Stimulated activated CD8-positive, alpha-beta memory T cell treated with anti-CD3 and anti-CD28 coated beads, Interleukin-7, amount 100 ng/mL, for 1 hour (primary cell): ENCODE measurements around the gene GSG1L.
"Not testable (repeated sequence)": the region's sequence is repeated elsewhere in the genome, so short reads cannot be mapped to it uniquely, and the experiment has no call there.

Experiments
- DNase-seq, 2 donors: peaks; one replicate each; pipeline ENCODE4 v3.0.0-alpha.2; 2020; ENCODE audit warnings: low read depth in 2 of 2

The GSG1L gene

GRCh38 chr16:27756206-27756970 lies 307.1 kb downstream of the GSG1L start:
- DNase-seq, result no peak

GRCh38 chr16:27754788-27755690 lies 308.5 kb downstream of the GSG1L start:
- no peak for DNase-seq

DNA sequence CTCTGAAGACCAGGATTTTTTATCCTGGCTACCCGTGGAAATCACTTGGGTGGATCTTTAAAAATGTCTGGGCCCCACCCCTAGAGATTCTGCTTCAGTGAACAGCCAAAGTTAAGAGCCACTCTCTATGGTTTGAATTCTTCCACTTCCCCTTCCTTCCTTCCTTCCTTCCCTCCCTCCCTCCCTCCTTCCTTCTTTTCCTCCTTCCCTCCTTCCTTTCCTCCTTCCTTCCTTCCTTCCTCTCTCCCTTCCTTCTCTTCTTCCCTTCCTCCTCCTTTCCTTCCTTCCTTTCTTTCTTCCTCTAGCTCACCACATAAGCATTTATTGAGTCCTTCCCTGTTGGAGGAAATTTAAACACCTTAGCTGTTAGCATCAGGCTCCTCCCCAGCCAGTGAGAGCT lies 310.0 kb downstream of the GSG1L start:
- DNase-seq, result no peak

DNA sequence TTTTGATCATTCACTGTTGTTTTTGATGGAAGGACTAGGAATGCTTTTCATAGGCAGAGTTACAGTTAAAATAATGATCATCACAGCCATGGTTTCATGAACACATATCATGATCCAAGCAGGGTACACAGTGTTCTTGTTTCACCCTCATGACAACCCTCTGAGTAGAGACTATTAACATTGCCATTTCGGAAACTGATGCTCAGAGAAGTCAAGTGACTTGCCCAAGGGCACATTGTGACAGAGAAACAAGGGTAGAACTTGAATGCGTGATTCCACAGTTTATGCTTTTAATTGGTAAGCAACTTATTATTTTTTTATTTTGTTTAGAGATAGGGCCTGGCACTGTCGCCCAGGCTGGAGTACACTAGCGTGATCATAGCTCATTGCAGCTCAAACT lies 311.3 kb downstream of the GSG1L start:
- no peak for DNase-seq

- DNase-seq, result no peak
Observed at GRCh38 chr16:27751676-27752075, 311.8 kb downstream of the GSG1L start.

DNA sequence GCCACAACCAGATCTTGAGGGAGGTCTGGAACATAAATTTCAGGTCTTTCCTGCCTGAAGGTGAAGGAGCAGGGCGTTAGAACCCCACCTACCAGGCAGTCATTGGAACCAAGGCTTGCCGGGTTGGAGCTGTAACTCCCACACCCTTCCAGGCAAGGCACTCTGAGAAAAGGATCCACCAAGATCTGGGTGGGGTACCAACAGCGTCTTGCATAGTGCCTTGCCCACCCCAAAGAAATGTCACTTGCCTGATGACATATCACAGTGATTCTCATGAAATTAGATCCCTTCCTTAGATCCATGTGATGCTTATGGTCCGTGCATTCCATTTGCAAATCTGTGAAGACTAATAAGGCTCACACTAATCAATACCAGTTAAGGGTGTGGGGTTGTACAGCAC lies 312.3 kb downstream of the GSG1L start:
- DNase-seq, result no peak

- no peak for DNase-seq
Observed at GRCh38 chr16:27749946-27750345, 313.6 kb downstream of the GSG1L start.

DNA sequence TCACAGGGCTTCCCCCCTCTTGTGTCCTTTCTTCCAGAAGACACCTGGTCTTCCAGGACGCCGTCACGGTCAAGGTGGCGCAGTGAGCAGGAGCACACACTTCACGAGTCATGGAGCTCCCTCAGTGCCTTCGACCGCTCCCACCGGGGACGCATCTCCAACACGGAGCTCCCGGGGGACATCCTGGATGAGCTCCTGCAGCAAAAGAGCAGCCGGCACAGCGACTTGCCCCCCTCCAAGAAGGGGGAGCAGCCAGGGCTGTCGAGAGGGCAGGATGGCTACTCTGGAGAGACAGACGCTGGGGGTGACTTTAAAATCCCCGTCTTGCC lies 314.0 kb downstream of the GSG1L start:
- DNase-seq, result no peak

DNA sequence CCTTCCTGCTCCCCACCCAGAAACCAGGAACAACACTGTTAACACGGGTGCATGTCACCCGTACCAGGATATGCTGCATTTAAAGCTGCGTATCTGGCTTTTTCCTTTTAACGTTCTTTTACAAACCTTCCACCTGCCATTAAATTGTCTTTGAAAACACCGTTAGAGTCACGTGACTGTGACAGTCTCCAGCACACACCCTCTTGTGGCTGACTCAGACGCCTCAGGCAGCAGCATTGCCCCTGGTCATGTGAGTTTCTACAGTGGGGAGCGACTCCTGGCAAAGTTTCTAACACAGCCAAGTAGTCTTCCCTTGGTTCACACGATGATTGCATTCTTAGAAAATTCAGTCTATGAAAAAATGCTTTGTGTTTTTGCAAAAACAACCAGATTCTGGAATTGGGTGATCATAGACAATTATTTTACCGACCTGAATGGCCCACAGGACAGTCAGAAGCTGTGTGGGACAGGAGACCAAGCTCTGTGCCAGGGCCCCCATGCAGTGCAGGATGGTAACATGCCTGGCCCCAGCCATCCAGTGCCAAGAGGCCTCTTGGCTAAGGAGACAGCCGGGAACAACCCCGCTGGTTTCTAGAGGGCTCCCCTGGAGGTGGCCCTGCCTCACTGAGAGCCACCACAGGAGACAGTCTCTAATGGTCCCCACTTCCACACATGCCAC lies 314.5 kb downstream of the GSG1L start:
- no peak for DNase-seq

DNA sequence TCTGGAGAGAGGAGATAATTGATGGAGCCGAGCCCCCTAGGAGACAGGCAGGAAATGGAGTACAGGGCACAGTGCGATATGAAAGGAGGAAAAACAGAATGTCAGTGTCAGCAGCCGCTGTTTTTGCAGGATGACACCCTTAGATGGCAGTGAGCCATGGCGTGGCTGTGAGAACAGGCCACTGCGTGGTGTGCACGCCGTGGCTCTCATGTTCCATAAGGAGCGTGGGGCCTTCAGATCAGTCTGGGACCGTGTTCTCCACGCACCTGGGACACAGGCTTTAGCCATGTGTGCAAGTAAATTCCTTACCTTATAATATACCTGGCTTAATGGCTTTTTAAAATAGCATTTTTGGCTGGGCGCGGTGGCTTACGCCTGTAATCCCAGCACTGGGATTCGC lies 315.6 kb downstream of the GSG1L start:
- no peak for DNase-seq

GRCh38 chr16:27746076-27746855 lies 317.2 kb downstream of the GSG1L start:
- DNase-seq, result no peak

DNA sequence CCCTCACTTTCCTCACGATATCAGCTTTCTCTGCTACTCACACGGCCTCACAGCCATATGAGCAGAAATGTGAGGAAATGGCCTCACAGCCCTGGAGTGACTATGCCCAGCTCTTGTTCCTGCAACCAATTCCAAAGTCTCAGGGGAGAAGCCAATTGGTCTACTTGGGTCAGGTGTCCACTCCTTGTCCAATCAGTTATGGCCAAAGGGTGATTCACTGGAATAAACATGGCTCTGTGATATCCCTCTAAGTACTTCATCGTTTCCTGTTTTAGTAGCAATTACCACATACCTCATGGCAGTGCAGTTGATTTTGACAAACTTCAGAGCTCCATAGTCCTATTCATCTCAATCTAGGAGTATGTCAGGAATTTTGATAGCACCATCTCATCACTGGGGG lies 318.2 kb downstream of the GSG1L start:
- DNase-seq, result no peak

DNA sequence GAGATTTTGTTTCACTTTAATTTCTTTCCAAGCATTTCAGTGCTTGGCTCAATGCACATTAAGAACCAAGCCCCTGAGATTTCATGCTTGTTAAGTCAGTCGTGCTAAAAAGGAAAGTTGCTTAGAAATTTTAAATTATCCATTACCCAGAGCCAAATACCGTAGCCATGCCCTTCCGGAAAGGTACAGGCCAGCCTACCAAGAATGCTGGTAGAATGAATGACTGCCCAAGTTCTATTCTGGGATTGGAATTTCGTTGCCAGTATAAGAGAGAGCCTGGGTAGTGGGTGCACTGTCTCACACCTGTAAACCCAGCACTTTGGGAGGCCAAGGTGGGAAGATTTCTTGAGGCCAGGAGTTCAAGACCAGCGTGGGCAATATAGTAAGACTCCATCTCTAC lies 319.6 kb downstream of the GSG1L start:
- DNase-seq, result no peak

DNA sequence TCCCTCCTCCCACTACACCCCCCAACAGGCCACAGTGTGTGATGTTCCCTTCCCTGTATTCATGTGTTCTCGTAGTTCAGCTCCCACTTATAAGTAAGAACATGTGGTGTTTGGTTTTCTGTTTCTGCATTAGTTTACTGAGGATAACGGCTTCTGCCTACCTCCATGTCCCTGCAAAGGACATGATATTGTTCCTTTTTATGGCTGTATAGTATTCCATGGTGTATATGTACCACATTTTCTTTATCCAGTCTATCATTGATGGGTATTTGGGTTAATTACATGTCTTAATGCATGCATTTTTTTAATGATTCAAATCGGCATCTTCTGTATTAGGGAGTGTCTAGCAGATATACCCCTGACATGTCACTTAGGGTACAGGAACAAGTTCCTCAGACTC lies 320.5 kb downstream of the GSG1L start:
- not testable (repeated sequence) for DNase-seq

- DNase-seq, result no peak
Observed at GRCh38 chr16:27742333-27742732, 321.2 kb downstream of the GSG1L start.

- no peak for DNase-seq
Observed at GRCh38 chr16:27740496-27741201, 322.9 kb downstream of the GSG1L start.

DNA sequence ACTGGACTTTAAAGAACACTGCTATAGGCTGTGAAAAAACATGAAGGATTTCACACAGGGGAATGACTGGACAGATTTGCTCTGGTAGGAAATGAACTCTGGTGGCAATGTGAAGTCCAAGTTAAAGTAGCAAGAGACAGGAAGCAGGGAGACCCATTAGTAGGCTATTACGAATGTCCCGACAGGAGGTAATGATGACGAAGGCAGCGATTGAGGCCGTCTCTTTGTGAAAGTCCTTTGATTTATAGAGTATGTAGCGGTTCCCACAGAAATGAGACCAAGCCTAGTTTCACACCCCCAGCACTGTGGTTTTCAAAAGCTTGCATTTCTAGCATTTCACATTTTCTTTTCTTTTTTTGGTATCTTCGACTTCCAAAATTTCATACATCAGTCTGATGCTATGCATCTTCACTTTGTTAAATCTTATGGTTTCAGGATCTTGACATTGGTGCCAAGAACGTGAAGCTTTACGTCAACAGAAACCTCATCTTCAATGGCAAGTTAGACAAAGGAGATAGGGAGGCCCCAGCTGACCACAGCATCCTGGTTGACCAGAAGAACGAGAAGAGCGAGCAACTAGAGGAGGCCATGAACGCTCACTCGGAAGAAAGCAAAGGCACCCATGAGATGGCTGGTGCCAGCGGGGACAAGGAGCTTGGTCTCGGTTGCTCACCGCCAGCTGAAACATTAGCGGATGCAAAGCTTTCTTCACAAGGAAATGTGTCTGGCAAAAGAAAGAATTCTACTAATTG lies 323.7 kb downstream of the GSG1L start:
- DNase-seq, result no peak

DNA sequence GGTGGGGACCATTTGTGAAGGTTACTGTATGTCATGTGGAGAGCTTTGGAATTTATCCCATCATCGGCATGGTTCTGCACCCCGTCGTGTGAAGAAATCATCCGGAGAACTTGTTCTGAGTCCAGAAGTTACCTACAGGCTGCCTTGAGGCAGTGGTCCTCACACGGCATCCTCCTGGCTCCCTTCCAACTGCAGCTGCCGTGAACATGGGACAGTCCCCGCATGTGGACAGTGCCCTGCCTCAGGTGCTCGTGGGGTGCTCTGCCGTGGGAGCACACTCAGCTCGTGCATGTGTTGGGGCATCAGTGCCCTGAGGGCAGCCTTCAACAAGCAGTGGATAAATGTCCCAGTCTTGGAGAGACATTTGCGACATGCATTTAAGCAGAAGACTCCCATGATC lies 324.9 kb downstream of the GSG1L start:
- no peak for DNase-seq
